ENCODE data around the gene ALG6. TPM values are rescaled to one million over a fixed set of nuclear protein-coding genes. Genes with fewer than 3 reads are reported as not detected.

The ALG6 gene
- polyA plus RNA-seq, 1 experiment: 3.1 TPM

DNA sequence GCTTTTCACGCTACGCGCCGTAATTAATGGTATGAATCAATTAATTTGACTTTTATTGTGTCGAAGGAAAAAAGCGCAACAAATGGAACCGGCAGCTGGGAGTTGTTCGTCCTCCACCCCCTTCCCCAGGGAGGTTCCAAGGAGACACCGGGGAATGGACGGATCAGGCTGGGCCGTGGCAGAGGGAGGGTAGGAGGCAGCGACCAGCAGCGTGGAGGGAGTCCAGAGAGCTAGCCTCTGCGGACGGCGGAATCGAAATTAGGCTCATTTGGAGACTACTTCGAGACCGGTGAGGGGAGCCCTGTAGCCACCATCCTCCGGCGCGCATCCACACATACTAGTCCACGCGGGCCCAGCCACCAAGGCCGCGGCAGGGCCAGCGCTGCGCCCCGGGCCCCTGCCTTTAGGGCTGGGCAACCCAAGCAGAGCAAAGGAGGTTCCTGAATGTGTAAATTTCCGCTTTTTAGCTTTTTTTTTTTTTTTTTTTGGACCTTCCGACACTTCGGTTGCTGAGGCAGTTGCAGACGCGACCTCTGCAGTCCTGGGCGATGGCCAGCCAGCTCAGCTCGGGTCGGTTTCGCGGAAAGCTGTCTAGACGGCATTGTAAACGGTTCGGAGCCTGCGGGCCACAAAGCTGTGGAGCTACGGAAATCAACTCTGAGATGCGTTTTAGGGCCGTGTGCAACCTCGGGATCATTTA is 47.3 kb upstream of the ALG6 start:
- no peak for DNase-seq (ENCODE audit: low read depth)
- Histone ChIP-seq H3K36me3 (ENCODE audit: control insufficient read depth, insufficient read depth, low read length) (no peaks in the 10 kb centered on the region), H3K4me3 (ENCODE audit: low read depth, low read length) (no peak overlapping the region), H3K27me3 (ENCODE audit: control insufficient read depth, insufficient read depth, low read length) (peaks cover 58% of the 10 kb centered on the region)
- ChIA-PET POLR2A (no interaction called here), CTCF (interaction anchor here (0.7 kb wide), 1 partner anchor 13 kb away, joined by 3 read pairs; no protein-coding TSS in a partner anchor)
- TF ChIP-seq, protein P1, sequence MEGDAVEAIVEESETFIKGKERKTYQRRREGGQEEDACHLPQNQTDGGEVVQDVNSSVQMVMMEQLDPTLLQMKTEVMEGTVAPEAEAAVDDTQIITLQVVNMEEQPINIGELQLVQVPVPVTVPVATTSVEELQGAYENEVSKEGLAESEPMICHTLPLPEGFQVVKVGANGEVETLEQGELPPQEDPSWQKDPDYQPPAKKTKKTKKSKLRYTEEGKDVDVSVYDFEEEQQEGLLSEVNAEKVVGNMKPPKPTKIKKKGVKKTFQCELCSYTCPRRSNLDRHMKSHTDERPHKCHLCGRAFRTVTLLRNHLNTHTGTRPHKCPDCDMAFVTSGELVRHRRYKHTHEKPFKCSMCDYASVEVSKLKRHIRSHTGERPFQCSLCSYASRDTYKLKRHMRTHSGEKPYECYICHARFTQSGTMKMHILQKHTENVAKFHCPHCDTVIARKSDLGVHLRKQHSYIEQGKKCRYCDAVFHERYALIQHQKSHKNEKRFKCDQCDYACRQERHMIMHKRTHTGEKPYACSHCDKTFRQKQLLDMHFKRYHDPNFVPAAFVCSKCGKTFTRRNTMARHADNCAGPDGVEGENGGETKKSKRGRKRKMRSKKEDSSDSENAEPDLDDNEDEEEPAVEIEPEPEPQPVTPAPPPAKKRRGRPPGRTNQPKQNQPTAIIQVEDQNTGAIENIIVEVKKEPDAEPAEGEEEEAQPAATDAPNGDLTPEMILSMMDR (IDR thresholded peaks at IDR 0.05; ENCODE audit: insufficient read depth, low read depth, low read length): no peak

DNA sequence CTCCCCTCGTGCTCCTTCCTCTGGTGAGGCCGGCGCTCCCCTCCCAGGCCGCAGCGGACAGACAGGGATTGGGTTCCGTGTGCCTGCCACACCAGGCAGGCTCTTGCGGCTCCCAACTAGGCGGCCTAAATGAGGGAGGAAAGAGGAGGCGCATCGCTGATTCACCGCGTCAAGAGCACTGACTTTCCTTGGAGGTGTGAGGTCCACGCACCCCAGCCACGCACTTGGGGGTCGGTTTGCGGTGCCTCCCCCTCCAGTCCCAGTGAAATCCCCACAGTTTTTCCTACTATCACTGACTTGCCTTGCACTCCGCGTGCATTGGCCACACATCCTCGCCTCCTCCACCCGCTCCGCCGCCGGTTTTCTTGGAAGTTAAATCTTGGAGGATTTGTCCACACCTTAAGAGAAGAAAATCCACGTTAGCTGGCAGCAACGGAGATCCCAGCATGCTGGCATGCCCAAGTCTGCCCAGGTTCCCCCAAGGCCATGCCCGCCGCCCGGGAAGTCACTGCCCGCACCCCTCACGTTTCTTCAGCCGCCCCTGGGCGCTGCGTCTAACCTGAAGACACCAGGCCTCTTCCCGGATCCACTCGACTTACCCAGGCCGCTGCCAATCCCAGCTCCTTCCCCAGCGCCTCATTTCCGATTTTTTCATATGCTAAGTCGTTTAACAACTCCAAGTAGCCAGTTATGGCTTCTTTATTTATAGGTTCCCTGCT is 46.2 kb upstream of the ALG6 start:
- Histone ChIP-seq H3K4me3 (ENCODE audit: low read depth, low read length) (no peak overlapping the region), H3K27me3 (ENCODE audit: control insufficient read depth, insufficient read depth, low read length) (peaks cover 58% of the 10 kb centered on the region), H3K36me3 (ENCODE audit: control insufficient read depth, insufficient read depth, low read length) (no peaks in the 10 kb centered on the region)
- POLR2A ChIA-PET: no interaction called here
- DNase-seq (ENCODE audit: low read depth): no peak
- TF ChIP-seq, protein P1 (IDR thresholded peaks at IDR 0.05; ENCODE audit: insufficient read depth, low read depth, low read length): no peak
- CTCF ChIA-PET: no interaction called here

DNA sequence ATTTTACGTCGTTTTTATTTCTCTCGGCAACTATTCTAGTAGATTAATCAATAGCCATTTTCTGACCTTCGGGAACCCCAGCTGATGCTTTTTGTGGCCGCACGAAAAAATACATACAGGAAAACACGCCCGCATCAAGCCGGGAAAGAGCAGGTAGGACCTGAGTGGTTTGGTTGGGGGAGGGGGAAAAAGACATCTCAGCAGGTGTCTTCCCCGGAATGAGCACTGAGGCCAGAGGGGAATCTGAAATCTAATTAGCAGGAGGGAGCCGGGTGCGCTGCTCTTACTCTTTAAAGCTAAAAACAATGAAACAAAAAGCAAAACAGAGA is 45.7 kb upstream of the ALG6 start:
- DNase-seq (ENCODE audit: low read depth): no peak
- TF ChIP-seq, protein P1 (IDR thresholded peaks at IDR 0.05; ENCODE audit: insufficient read depth, low read depth, low read length): no peak
- ChIA-PET POLR2A (no interaction called here), CTCF (no interaction called here)
- no peaks in the 10 kb centered on the region for H3K36me3 ChIP-seq (ENCODE audit: control insufficient read depth, insufficient read depth, low read length)
- H3K27me3 ChIP-seq (ENCODE audit: control insufficient read depth, insufficient read depth, low read length): peaks cover 57% of the 10 kb centered on the region
- H3K4me3 ChIP-seq (ENCODE audit: low read depth, low read length): no peak overlapping the region

DNA sequence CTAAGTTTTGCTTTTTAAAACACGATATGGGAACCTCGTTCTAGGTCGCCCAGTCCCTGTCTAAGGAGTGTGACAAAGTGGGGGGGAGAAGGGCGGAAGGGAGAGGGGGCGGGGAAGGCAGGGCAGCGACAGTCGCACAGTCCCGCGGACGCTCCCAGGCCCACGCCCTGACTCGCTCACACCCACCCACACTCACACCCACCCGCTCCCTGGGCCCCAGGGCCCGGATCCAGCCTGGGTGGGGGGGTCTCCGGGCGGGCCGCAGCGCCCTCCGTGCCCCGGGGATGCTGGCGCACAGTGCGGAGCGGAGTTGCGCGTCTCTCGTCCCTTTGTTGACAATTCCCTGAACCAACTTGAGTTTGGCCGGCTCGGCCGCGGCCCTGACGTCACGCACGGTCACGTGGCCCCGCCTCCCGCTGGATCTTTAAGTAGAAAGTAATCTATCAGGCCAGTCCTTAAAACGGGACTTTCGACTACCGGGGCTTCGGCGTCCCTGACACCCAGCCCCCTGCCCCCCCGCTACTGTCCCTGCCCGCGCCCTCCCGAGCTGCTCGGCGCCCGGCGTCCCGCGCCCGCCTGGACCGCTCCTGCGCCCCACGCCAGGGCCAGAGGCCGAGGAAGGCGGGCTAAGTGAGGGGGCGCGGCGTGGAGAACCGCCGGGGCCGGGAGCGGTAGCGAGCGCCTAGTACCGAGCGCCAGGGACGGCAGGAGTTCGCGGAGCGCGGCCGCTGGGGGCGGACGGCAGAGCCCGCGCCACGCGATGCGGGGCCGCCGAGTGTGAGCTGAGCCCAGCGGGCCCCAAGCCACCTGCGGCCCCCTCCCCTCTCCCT is 45.1 kb upstream of the ALG6 start, which contains the start of gene FOXD3:
TSS of gene FOXD3 (plus strand) at position 454 of the 830 bp plus-strand sequence. CDS start 492 bp downstream, outside the sequence.
- ChIA-PET POLR2A (no interaction called here), CTCF (no interaction called here)
- TF ChIP-seq, protein P1 (IDR thresholded peaks at IDR 0.05; ENCODE audit: insufficient read depth, low read depth, low read length): no peak
- no peaks in the 10 kb centered on the region for H3K36me3 ChIP-seq (ENCODE audit: control insufficient read depth, insufficient read depth, low read length)
- H3K27me3 ChIP-seq (ENCODE audit: control insufficient read depth, insufficient read depth, low read length): peaks cover 62% of the 10 kb centered on the region
- peak within 1 kb of the TSS; percentile 39 for H3K4me3 ChIP-seq (ENCODE audit: low read depth, low read length)
- DNase-seq (ENCODE audit: low read depth): no peak

Data from BJ (cell line).